ENCODE results near the gene CDH23.

CDH23 gene

GRCh38 chr10:71460615-71461014 is 63.9 kb downstream of the CDH23 start:
- H3K4me1 Mint-ChIP-seq (ENCODE audit: low read depth) = no peaks in the 10 kb centered on the region
- peaks cover 4% of the 10 kb centered on the region for H3K27me3 Mint-ChIP-seq
- no peaks in the 10 kb centered on the region for H3K9me3 Mint-ChIP-seq
- H3K36me3 Mint-ChIP-seq (ENCODE audit: low read depth) = no peaks in the 10 kb centered on the region
- H3K4me3 Mint-ChIP-seq = no peak overlapping the region
- no peak for DNase-seq
- no peak overlapping the region for H3K27ac Mint-ChIP-seq

- Mint-ChIP-seq H3K9me3 (no peaks in the 10 kb centered on the region), H3K4me3 (no peak overlapping the region), H3K36me3 (ENCODE audit: low read depth) (no peaks in the 10 kb centered on the region), H3K27ac (no peak overlapping the region), H3K27me3 (no peaks in the 10 kb centered on the region), H3K4me1 (ENCODE audit: low read depth) (no peaks in the 10 kb centered on the region)
- DNase-seq = no peak
Observed at GRCh38 chr10:71461457-71461856, 64.7 kb downstream of the CDH23 start.

- no peak for DNase-seq
- Mint-ChIP-seq H3K27me3 (no peaks in the 10 kb centered on the region), H3K36me3 (ENCODE audit: low read depth) (no peaks in the 10 kb centered on the region), H3K4me1 (ENCODE audit: low read depth) (no peaks in the 10 kb centered on the region), H3K9me3 (no peaks in the 10 kb centered on the region), H3K4me3 (no peak overlapping the region), H3K27ac (no peak overlapping the region)
Observed at GRCh38 chr10:71462062-71462935, 65.6 kb downstream of the CDH23 start.

GRCh38 chr10:71463111-71463510 is 66.4 kb downstream of the CDH23 start:
- Mint-ChIP-seq H3K36me3 (ENCODE audit: low read depth) (no peaks in the 10 kb centered on the region), H3K27me3 (no peaks in the 10 kb centered on the region)
- DNase-seq = no peak

DNA sequence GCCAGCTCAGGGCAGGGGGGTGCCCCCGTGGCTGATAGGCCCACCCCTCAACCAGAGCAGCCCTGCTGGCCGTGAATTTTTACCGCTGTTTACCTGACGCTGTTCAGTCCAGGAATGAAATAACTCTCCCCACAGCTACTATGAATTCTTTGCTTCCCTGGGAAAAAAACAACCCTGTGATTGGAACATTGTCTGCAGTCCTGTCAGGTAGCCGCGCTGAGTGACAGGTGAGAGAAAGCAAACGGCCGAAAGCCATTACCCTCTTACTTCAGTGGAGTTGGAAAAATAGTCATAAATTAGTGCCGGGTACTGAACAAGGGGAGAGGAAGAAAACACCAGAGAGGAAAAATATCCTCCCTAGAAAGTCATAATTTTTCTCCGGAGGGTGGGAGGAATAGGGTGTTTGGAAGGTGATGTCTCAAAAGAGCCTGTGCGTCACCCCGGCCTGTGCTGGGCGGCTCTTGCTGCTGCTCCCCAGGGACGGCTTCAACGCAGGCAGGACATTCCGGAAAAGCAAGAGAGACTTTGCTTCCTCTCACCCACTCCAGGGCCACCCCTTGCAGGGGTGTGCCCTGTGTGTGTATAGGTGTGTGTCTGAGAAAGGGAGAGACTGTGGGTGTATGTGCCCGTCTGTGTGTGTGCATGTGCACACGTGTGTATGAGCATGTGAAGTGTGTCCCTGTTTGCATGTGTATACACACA is 69.0 kb downstream of the CDH23 start:
- no peak overlapping the region for H3K4me3 Mint-ChIP-seq
- H3K27ac Mint-ChIP-seq = no peak overlapping the region
- no peak for DNase-seq
- H3K36me3 Mint-ChIP-seq (ENCODE audit: low read depth) = no peaks in the 10 kb centered on the region
- H3K4me1 Mint-ChIP-seq (ENCODE audit: low read depth) = no peaks in the 10 kb centered on the region
- H3K9me3 Mint-ChIP-seq = no peaks in the 10 kb centered on the region
- H3K27me3 Mint-ChIP-seq = no peaks in the 10 kb centered on the region

More at GRCh38 chr10:71463111-71463510, 66.4 kb downstream of the CDH23 start:
- no peaks in the 10 kb centered on the region for H3K4me1 Mint-ChIP-seq (ENCODE audit: low read depth)
- no peaks in the 10 kb centered on the region for H3K9me3 Mint-ChIP-seq
- H3K4me3 Mint-ChIP-seq = no peak overlapping the region
- no peak overlapping the region for H3K27ac Mint-ChIP-seq

DNA sequence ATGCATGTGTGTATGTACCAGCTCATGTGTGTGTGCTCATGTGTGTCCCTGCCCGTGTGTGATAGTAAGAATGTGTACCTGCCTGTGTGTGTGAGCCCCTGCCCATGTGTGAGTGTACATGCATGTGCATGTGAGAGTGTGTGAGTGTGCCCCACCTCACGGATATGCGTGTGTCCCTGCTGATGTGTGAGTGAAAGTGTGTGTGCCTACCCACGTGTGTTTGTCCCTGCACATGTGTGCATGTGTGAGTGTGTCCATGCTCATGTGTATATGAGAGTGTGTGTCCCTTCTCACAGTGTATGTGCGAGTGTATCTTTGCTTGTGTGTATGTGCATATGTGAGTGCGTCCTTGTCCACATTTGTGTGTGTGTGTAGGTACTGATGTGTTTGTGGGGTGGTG is 69.6 kb downstream of the CDH23 start:
- Mint-ChIP-seq H3K4me3 (no peak overlapping the region), H3K27me3 (no peaks in the 10 kb centered on the region), H3K27ac (no peak overlapping the region), H3K4me1 (ENCODE audit: low read depth) (no peaks in the 10 kb centered on the region), H3K9me3 (no peaks in the 10 kb centered on the region), H3K36me3 (ENCODE audit: low read depth) (no peaks in the 10 kb centered on the region)
- DNase-seq = no peak

DNA sequence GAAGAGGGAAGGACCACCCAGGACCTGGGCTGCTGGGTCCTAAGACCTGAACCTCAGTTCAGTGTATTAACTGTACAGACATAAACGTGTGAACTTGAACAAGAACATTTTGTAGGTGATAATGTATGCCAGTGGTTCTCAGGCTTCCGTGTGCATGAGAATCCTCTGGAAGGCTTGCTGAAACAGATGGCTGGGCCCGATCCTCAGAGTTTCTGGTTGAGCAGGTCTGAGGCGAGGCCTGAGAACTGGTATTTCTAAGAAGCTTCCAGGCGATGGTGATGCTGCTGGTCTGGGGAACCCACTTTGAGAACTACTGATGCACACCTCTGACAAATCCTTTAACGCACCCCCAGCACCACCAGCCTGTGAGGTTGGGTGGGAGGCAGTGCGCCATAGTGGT is 70.4 kb downstream of the CDH23 start:
- no peak for DNase-seq

DNA sequence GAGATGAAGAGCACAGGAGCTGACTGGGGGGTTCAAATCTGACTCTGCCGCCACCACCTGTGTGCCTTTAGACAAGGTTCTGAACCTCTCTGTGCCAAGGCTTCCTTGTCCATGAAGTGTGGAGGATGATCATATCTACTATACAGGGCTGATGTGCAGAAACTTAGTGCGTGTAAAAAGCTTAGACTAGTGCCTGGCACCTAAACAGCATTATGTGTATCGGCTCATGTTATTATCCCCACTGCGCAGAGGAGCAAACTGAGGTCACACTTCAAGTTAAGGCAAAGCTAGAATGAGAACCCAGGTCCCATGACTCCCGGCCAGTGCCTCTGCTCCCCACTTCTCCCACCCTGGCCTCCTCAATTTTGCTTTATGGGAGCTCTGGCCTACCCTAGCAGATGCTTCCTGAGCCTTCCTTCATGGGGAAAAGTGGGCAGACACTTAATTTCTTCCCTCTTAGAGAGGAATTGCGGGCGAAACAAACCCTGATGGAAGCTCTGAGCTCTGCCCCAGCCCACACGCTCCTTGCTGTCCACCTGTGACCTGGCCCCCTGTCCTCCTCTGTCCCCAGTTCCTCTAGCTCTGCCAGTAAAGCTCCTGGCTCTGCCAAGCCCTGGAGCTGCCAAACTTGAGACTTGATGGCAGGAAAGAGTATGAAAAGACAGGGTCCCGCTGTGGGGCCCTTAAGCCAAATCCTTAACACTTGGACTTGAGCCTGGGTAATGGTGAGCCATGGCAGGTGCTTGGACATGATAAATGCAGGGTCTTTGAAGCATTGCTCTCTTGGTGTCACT is 71.0 kb downstream of the CDH23 start:
- no peaks in the 10 kb centered on the region for H3K36me3 Mint-ChIP-seq (ENCODE audit: low read depth)
- H3K27ac Mint-ChIP-seq = no peak overlapping the region
- H3K4me3 Mint-ChIP-seq = no peak overlapping the region
- no peak for DNase-seq
- no peaks in the 10 kb centered on the region for H3K27me3 Mint-ChIP-seq
- no peaks in the 10 kb centered on the region for H3K9me3 Mint-ChIP-seq
- no peaks in the 10 kb centered on the region for H3K4me1 Mint-ChIP-seq (ENCODE audit: low read depth)

More for the DNA sequence above, 70.4 kb downstream of the CDH23 start:
- Mint-ChIP-seq H3K27me3 (no peaks in the 10 kb centered on the region), H3K36me3 (ENCODE audit: low read depth) (no peaks in the 10 kb centered on the region), H3K27ac (no peak overlapping the region), H3K9me3 (no peaks in the 10 kb centered on the region), H3K4me1 (ENCODE audit: low read depth) (no peaks in the 10 kb centered on the region), H3K4me3 (no peak overlapping the region)

- Mint-ChIP-seq H3K27ac (no peak overlapping the region), H3K4me3 (no peak overlapping the region), H3K4me1 (ENCODE audit: low read depth) (no peaks in the 10 kb centered on the region), H3K36me3 (ENCODE audit: low read depth) (no peaks in the 10 kb centered on the region), H3K27me3 (no peaks in the 10 kb centered on the region), H3K9me3 (no peaks in the 10 kb centered on the region)
- no peak for DNase-seq
Observed at GRCh38 chr10:71468363-71469094, 71.8 kb downstream of the CDH23 start.

DNA sequence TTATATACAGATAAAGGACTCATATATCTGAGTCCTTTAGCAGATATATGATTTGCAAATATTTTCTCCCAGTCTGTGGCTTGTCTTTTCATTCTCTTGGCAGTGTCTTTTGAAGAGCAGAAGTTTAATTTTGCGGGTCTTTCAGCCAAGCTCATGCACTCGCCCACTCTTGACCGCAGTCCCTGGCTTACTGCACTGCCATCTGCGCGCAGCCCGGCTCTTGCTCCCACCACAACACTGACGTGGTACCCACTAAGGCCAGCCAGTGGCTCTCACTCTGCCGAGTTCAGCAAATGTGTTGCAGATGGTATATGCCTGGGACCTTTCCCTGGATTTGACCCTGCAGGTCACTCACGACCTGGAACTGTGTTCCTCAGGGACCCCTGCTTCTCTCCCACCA is 74.3 kb downstream of the CDH23 start:
- H3K36me3 Mint-ChIP-seq (ENCODE audit: low read depth) = no peaks in the 10 kb centered on the region

DNA sequence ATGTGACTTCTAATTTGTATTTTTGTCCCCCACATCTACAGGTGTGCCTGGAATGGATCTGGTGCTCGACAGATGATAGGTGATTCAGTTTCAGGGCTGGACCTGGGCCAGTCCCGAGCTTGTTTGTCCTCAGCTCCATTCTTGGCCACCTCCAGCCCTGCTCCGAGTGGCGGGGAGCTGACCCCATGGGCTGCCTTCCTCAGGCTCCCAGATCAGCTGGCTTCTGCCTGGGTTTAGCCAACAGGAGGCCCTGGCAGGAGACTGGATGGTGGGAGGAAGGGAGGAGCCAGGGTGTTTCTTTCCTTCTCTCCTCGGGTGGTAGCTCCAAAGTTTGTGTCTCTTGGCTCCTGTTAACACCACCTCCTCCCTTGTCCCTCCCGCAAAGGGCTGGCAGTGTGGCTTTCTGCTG is 75.2 kb downstream of the CDH23 start:
- Mint-ChIP-seq H3K4me3 (no peak overlapping the region), H3K4me1 (ENCODE audit: low read depth) (no peaks in the 10 kb centered on the region), H3K27me3 (peaks cover 5% of the 10 kb centered on the region), H3K36me3 (ENCODE audit: low read depth) (no peaks in the 10 kb centered on the region), H3K27ac (no peak overlapping the region), H3K9me3 (no peaks in the 10 kb centered on the region)
- DNase-seq = no peak

More for the DNA sequence above, 74.3 kb downstream of the CDH23 start:
- DNase-seq = no peak
- H3K4me1 Mint-ChIP-seq (ENCODE audit: low read depth) = no peaks in the 10 kb centered on the region
- peaks cover 5% of the 10 kb centered on the region for H3K27me3 Mint-ChIP-seq
- H3K4me3 Mint-ChIP-seq = no peak overlapping the region
- H3K27ac Mint-ChIP-seq = no peak overlapping the region
- H3K9me3 Mint-ChIP-seq = no peaks in the 10 kb centered on the region

GRCh38 chr10:71472466-71472865 is 75.7 kb downstream of the CDH23 start:
- Mint-ChIP-seq H3K4me1 (ENCODE audit: low read depth) (no peaks in the 10 kb centered on the region), H3K27ac (no peak overlapping the region), H3K4me3 (no peak overlapping the region), H3K9me3 (no peaks in the 10 kb centered on the region), H3K27me3 (peaks cover 6% of the 10 kb centered on the region), H3K36me3 (ENCODE audit: low read depth) (no peaks in the 10 kb centered on the region)
- no peak for DNase-seq

DNA sequence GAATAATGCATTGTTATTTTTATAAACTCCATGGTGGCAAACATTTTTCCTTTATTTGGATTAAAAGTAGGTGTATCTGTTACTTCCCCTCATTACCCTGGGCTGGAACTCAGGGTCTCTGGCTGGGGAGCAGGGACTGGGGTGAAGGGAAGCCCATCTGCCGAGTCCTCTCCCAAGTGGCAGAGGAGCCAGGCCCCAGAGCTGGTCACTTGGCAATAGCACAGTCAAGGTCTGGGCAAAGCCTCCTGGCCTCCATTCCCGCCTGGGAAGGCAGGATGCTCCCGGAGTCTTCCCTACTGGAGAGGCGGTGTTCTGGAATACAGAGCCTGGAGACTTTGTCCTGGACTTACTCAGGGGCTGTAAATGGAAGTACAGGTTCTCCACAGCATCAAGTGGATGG is 76.2 kb downstream of the CDH23 start:
- Mint-ChIP-seq H3K4me3 (no peak overlapping the region), H3K27me3 (peaks cover 8% of the 10 kb centered on the region), H3K9me3 (no peaks in the 10 kb centered on the region), H3K36me3 (ENCODE audit: low read depth) (no peaks in the 10 kb centered on the region), H3K4me1 (ENCODE audit: low read depth) (no peaks in the 10 kb centered on the region), H3K27ac (no peak overlapping the region)
- DNase-seq = no peak
